HEK293 (cell line): Measurements from ENCODE around the gene SLC2A6.

ENCODE experiments used
- CTCF ChIA-PET: fragments of 350-600 bp; formaldehyde crosslinking; extraction: SDS; loops from one replicate; lab custom pipeline; 2021; ENCODE audit warnings: antibody characterized with exemption; lab: Yijun Ruan, JAX
- POLR2A ChIA-PET: fragments of 300-600 bp; formaldehyde crosslinking; extraction: SDS; loops from one replicate; lab custom pipeline; 2020; ENCODE audit warnings: antibody characterized with exemption, inconsistent platforms; lab: Yijun Ruan, JAX
- H3K27ac ChIP-seq: fragments of 200-500 bp; sonication (Bioruptor generic); 2 replicates; pipeline ENCODE4 v1.5.1; 2014; ENCODE audit warnings: low read depth, low read length, control low read depth, inconsistent platforms; ENCODE audit errors: extremely low read depth
- H3K36me3 ChIP-seq, 2 experiments: fragments of 200-500 bp in 1 of 2; sonication (Bioruptor generic) in 1 of 2; 1 replicate in 1 of 2; 2 replicates in 1 of 2; pipeline ENCODE4 v1.5.1; 2014 to 2017; ENCODE audit warnings: inconsistent platforms in 2 of 2, low read length in 2 of 2; ENCODE audit not compliant: control insufficient read depth in 2 of 2, insufficient read depth in 1 of 2
- H3K4me1 ChIP-seq: fragments of 200-500 bp; sonication (Bioruptor generic); 2 replicates; pipeline ENCODE4 v1.5.1; 2014; ENCODE audit warnings: mild to moderate bottlenecking, low read length, inconsistent platforms; ENCODE audit not compliant: control insufficient read depth, insufficient read depth
- H3K4me3 ChIP-seq: 2 replicates; pipeline ENCODE4 v1.5.1; 2011; ENCODE audit warnings: low read depth, mild to moderate bottlenecking, control low read depth, low read length, moderate library complexity
- H3K9me3 ChIP-seq: fragments of 200-500 bp; sonication (Bioruptor generic); 2 replicates; pipeline ENCODE4 v1.5.1; 2014; ENCODE audit warnings: low read depth, low read length, inconsistent platforms; ENCODE audit not compliant: control insufficient read depth, insufficient read depth
- BCL11B ChIP-seq: fragments of 450-650 bp; formaldehyde crosslinking; IDR thresholded peaks from 2 replicates; pipeline ENCODE4 v1.5.1; 2016; ENCODE audit warnings: low read depth, missing biosample characterization, missing genetic modification characterization
- GLIS1 ChIP-seq: fragments of 450-650 bp; formaldehyde crosslinking; IDR thresholded peaks from 2 replicates; pipeline ENCODE4 v1.5.1; 2016; ENCODE audit warnings: missing biosample characterization, missing genetic modification characterization
- GLIS2 ChIP-seq: fragments of 450-650 bp; formaldehyde crosslinking; IDR thresholded peaks from 2 replicates; pipeline ENCODE4 v1.5.1; 2016; ENCODE audit warnings: missing biosample characterization, missing genetic modification characterization
- HOXA7 ChIP-seq: sonication (generic); formaldehyde crosslinking; IDR thresholded peaks from 2 replicates; pipeline ENCODE4 v1.8.1; 2022; ENCODE audit warnings: missing genetic modification reagents, borderline replicate concordance
- KLF10 ChIP-seq: fragments of 450-650 bp; IDR thresholded peaks from 2 replicates; pipeline ENCODE4 v1.5.1; 2018; ENCODE audit warnings: missing biosample characterization, mild to moderate bottlenecking, missing genetic modification characterization
- KLF9 ChIP-seq: fragments of 450-650 bp; formaldehyde crosslinking; IDR thresholded peaks from 2 replicates; pipeline ENCODE4 v1.5.1; 2016; ENCODE audit warnings: missing biosample characterization, missing genetic modification characterization, low read depth
- SP3 ChIP-seq: fragments of 450-650 bp; formaldehyde crosslinking; IDR thresholded peaks from 2 replicates; pipeline ENCODE4 v1.5.1; 2016; ENCODE audit warnings: missing biosample characterization, missing genetic modification characterization
- SP7 ChIP-seq: fragments of 450-650 bp; formaldehyde crosslinking; IDR thresholded peaks from 2 replicates; pipeline ENCODE4 v1.5.1; 2016; ENCODE audit warnings: missing biosample characterization, missing genetic modification characterization
- ZBTB17 ChIP-seq: fragments of 450-650 bp; formaldehyde crosslinking; IDR thresholded peaks from 2 replicates; pipeline ENCODE4 v1.5.1; 2016; ENCODE audit warnings: missing biosample characterization, missing genetic modification characterization
- ZBTB26 ChIP-seq: fragments of 450-650 bp; formaldehyde crosslinking; optimal IDR thresholded peaks from 2 replicates; pipeline ENCODE3; 2016; ENCODE audit warnings: missing biosample characterization, mild to moderate bottlenecking, missing genetic modification characterization
- ZBTB49 ChIP-seq: fragments of 450-650 bp; formaldehyde crosslinking; IDR thresholded peaks from 2 replicates; pipeline ENCODE4 v1.5.1; 2016; ENCODE audit warnings: missing biosample characterization, missing genetic modification characterization, low read depth
- ZBTB8A ChIP-seq: fragments of 450-650 bp; formaldehyde crosslinking; IDR thresholded peaks from 2 replicates; pipeline ENCODE4 v1.5.1; 2016; ENCODE audit warnings: missing biosample characterization, missing genetic modification characterization
- ZEB2 ChIP-seq: fragments of 450-650 bp; formaldehyde crosslinking; IDR thresholded peaks from 2 replicates; pipeline ENCODE4 v1.5.1; 2016; ENCODE audit warnings: missing biosample characterization, missing genetic modification characterization
- ZFP3 ChIP-seq: fragments of 450-650 bp; formaldehyde crosslinking; IDR thresholded peaks from 2 replicates; pipeline ENCODE4 v1.5.1; 2016; ENCODE audit warnings: low read depth, missing biosample characterization, missing genetic modification characterization
- ZIC2 ChIP-seq: fragments of 450-650 bp; formaldehyde crosslinking; IDR thresholded peaks from 2 replicates; pipeline ENCODE4 v1.5.1; 2016; ENCODE audit warnings: missing biosample characterization, missing genetic modification characterization
- ZNF112 ChIP-seq: fragments of 450-650 bp; formaldehyde crosslinking; IDR thresholded peaks from 2 replicates; pipeline ENCODE4 v1.5.0; 2017; ENCODE audit warnings: missing biosample characterization, missing genetic modification characterization
- ZNF16 ChIP-seq: fragments of 450-650 bp; formaldehyde crosslinking; IDR thresholded peaks from 2 replicates; pipeline ENCODE4 v1.5.1; 2016; ENCODE audit warnings: low read depth, missing biosample characterization, missing genetic modification characterization
- ZNF2 ChIP-seq: fragments of 450-650 bp; formaldehyde crosslinking; IDR thresholded peaks from 2 replicates; pipeline ENCODE4 v1.5.1; 2016; ENCODE audit warnings: missing biosample characterization, missing genetic modification characterization
- ZNF366 ChIP-seq: fragments of 450-650 bp; formaldehyde crosslinking; conservative IDR thresholded peaks from 2 replicates; pipeline ENCODE4 v1.5.1; 2016; ENCODE audit warnings: missing biosample characterization, missing genetic modification characterization
- ZNF391 ChIP-seq: fragments of 450-650 bp; formaldehyde crosslinking; IDR thresholded peaks from 2 replicates; pipeline ENCODE4 v1.5.1; 2016; ENCODE audit warnings: low read depth, missing biosample characterization, missing genetic modification characterization, borderline replicate concordance
- ZNF518A ChIP-seq: fragments of 450-650 bp; formaldehyde crosslinking; conservative IDR thresholded peaks from 2 replicates; pipeline ENCODE4 v1.5.1; 2016; ENCODE audit warnings: low read depth, missing biosample characterization, missing genetic modification characterization
- ZNF580 ChIP-seq: fragments of 450-650 bp; formaldehyde crosslinking; IDR thresholded peaks from 2 replicates; pipeline ENCODE4 v1.5.1; 2016; ENCODE audit warnings: missing biosample characterization, missing genetic modification characterization
- ZNF660 ChIP-seq: fragments of 450-650 bp; IDR thresholded peaks from 2 replicates; pipeline ENCODE4 v1.5.1; 2018; ENCODE audit warnings: missing biosample characterization, mild to moderate bottlenecking, missing genetic modification characterization
- ZNF664 ChIP-seq: fragments of 450-650 bp; formaldehyde crosslinking; IDR thresholded peaks from 2 replicates; pipeline ENCODE4 v1.5.1; 2016; ENCODE audit warnings: missing biosample characterization, missing genetic modification characterization
- ZNF692 ChIP-seq: fragments of 450-650 bp; formaldehyde crosslinking; IDR thresholded peaks from 2 replicates; pipeline ENCODE4 v1.5.1; 2016; ENCODE audit warnings: missing biosample characterization, missing genetic modification characterization
- ZNF747 ChIP-seq: fragments of 450-650 bp; formaldehyde crosslinking; IDR thresholded peaks from 2 replicates; pipeline ENCODE4 v1.5.1; 2016; ENCODE audit warnings: missing biosample characterization, missing genetic modification characterization
- ZXDB ChIP-seq: fragments of 450-650 bp; formaldehyde crosslinking; IDR thresholded peaks from 2 replicates; pipeline ENCODE4 v1.5.1; 2016; ENCODE audit warnings: missing biosample characterization, missing genetic modification characterization

SLC2A6 gene

GRCh38 chr9:133459476-133460404 lies 19.2 kb downstream of the SLC2A6 start, which contains the start of gene CACFD1:
TSS of gene CACFD1 (plus strand) at chr9:133459978. CDS start at chr9:133460067, 89 bp downstream.
- ChIA-PET CTCF (interaction anchor here (0.5 to 1.9 kb wide), 13 partner anchors 8 to 526 kb away, joined by 3 to 5 read pairs (median 3); no protein-coding TSS in a partner anchor), POLR2A (interaction anchor here (0.5 to 2.0 kb wide), 35 partner anchors 9 to 429 kb away, joined by 3 to 28 read pairs (median 5); partner anchors contain the start of genes ADAMTS13, GTF3C5, MED22 and REXO4)
- Histone ChIP-seq H3K36me3 (peaks cover 0 to 8% of the 10 kb centered on the region in 2 experiments; a peak in 1 of 3 replicates), H3K4me1 (no peaks in the 10 kb centered on the region), H3K9me3 (no peaks in the 10 kb centered on the region), H3K27ac (peak within 1 kb of the TSS; percentile 92), H3K4me3 (peak within 1 kb of the TSS; percentile 86)
- TF ChIP-seq ZNF664 (tag by site-specific recombination) (no peak), ZNF580 (no peak), ZNF660 (tag by site-specific recombination) (0 out of 2 replicates have a peak, but pooled peaks have one; percentile 16), KLF10 (tag by site-specific recombination) (peak; percentile 71), HOXA7 (CRISPR knock-in tag) (no peak), ZNF747 (tag by site-specific recombination) (no peak), BCL11B (tag by site-specific recombination) (no peak), ZBTB49 (tag by site-specific recombination) (no peak), ZNF692 (0 out of 2 replicates have a peak, but pooled peaks have one; percentile 16), ZNF2 (tag by site-specific recombination) (peak; percentile 79), SP7 (tag by site-specific recombination) (peak; percentile 62), ZNF391 (tag by site-specific recombination) (no peak), GLIS2 (tag by site-specific recombination) (peak; percentile 75), GLIS1 (tag by site-specific recombination) (peak; percentile 61), ZNF16 (no peak), ZBTB8A (peak; percentile 97), ZNF366 (no peak), SP3 (tag by site-specific recombination) (peak; percentile 87), ZNF518A (tag by site-specific recombination) (no peak), ZNF112 (no peak), ZFP3 (tag by site-specific recombination) (no peak), ZIC2 (tag by site-specific recombination) (peak; percentile 89), ZBTB17 (peak; percentile 5; the same call in 1 of the 2 replicates), ZXDB (tag by site-specific recombination) (peak; percentile 32; the same call in 1 of the 2 replicates), KLF9 (peak; percentile 73), ZEB2 (peak; percentile 56), ZBTB26 (peak; percentile 59)
